Thoracic aorta (tissue), 2 donors: ENCODE results near the gene TNNI3. TPM values are rescaled to one million over a fixed set of nuclear protein-coding genes. Genes with fewer than 3 reads are reported as not detected.
A peak's percentile ranks its signal among the peaks of the same experiment; 100 is the strongest.

Experiments used
- ATAC-seq: fragments of 150-250 bp; one replicate; pipeline ENCODE4 v1.8.0; 2017; ENCODE audit warnings: low read depth; ENCODE audit not compliant: insufficient number of reproducible peaks, low FRiP score
- DNase-seq: peaks from one replicate; pipeline ENCODE4 v3.0.0-alpha.2; 2020; ENCODE audit warnings: low spot score
- H3K27ac ChIP-seq, 2 donors: fragments of 200-600 bp; sonication (generic); 1 replicate in 1 of 2; 2 replicates in 1 of 2; pipeline ENCODE4 v1.5.1; 2016; ENCODE audit warnings: mild to moderate bottlenecking in 2 of 2, moderate library complexity in 2 of 2
- H3K27me3 ChIP-seq: fragments of 200-600 bp; sonication (generic); replicated peaks from 2 replicates; pipeline ENCODE4 v1.6.0; 2016; ENCODE audit warnings: mild to moderate bottlenecking; ENCODE audit not compliant: insufficient read depth
- H3K36me3 ChIP-seq: fragments of 200-600 bp; sonication (generic); one replicate; pipeline ENCODE4 v1.5.1; 2016
- H3K4me1 ChIP-seq, 2 donors: fragments of 200-600 bp; sonication (generic); 1 replicate in 1 of 2; 2 replicates in 1 of 2; pipeline versions ENCODE4 v1.5.1 to v1.6.0; 2016; ENCODE audit warnings: low read depth in 2 of 2, mild to moderate bottlenecking in 1 of 2; ENCODE audit not compliant: control insufficient read depth in 1 of 2
- H3K4me3 ChIP-seq: fragments of 200-600 bp; sonication (generic); 2 replicates; pipeline ENCODE4 v1.5.1; 2016; ENCODE audit warnings: mild to moderate bottlenecking
- H3K9me3 ChIP-seq: fragments of 200-600 bp; sonication (generic); 2 replicates; pipeline ENCODE4 v1.5.1; 2016
- total RNA-seq, 2 donors: library from RNA; depleted of rRNA; stranded (reverse); fragments of >200 nt; gene quantifications; one replicate each; pipeline versions ENCODE4 v1.1.0 to v1.2.3, GENCODE V29; 2016
- TF ChIP-seq, protein P1 (sequence below): fragments of 200-600 bp; sonication (generic); IDR thresholded peaks from one replicate; pipeline ENCODE4 v1.5.1; 2019; ENCODE audit warnings: antibody characterized with exemption

Gene TNNI3
- total RNA-seq, 2 donors from 2014 or later, result not detected

DNA sequence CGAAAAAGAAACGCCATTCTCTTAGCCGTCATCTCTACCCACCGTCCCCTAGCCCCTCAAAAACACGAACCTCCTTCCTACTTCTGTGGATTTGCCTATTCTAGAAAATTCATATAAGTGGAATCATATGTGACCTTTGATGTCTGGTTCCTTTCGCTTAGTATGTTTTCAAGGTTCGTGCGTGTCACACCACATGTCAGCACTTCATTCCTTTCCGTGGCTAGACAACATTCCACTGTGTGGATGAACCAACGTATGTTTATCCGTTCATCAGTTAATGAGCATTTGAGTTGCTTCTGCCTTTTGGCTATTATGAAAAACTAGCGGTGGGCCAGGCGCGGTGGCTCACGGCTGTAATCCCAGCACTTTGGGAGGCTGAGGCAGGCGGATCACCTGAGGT is 26.1 kb downstream of the TNNI3 start:
- ATAC-seq (no peak), DNase-seq (no peak)
- Histone ChIP-seq H3K27me3 (no peaks in the 10 kb centered on the region), H3K36me3 (no peaks in the 10 kb centered on the region), H3K4me1 (no peaks in the 10 kb centered on the region), H3K4me3 (no peak overlapping the region), H3K27ac (no peak overlapping the region), H3K9me3 (no peaks in the 10 kb centered on the region)
- TF ChIP-seq, protein P1, sequence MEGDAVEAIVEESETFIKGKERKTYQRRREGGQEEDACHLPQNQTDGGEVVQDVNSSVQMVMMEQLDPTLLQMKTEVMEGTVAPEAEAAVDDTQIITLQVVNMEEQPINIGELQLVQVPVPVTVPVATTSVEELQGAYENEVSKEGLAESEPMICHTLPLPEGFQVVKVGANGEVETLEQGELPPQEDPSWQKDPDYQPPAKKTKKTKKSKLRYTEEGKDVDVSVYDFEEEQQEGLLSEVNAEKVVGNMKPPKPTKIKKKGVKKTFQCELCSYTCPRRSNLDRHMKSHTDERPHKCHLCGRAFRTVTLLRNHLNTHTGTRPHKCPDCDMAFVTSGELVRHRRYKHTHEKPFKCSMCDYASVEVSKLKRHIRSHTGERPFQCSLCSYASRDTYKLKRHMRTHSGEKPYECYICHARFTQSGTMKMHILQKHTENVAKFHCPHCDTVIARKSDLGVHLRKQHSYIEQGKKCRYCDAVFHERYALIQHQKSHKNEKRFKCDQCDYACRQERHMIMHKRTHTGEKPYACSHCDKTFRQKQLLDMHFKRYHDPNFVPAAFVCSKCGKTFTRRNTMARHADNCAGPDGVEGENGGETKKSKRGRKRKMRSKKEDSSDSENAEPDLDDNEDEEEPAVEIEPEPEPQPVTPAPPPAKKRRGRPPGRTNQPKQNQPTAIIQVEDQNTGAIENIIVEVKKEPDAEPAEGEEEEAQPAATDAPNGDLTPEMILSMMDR, result no peak

DNA sequence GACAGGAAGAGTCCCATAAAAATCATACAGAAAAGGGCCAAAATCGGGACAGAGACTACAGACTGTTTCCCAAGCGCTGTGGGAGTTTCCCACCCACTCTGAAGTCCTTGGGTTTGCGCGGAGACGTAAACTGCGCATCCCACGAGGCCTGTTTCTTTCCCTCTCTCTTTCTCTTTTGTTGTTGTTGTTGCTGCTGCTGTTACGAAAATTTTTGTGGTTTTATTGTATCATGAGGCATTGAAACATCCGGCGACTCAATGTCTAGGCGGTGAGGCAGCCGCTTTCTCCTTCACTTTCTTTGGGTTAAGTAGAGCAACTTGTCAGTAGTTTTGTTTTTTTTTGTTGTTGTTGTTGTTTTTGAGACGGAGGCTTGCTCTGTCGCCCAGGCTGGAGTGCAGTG is 38.5 kb downstream of the TNNI3 start:
- ATAC-seq (no peak), DNase-seq (no peak)
- Histone ChIP-seq H3K4me3 (no peak overlapping the region), H3K27ac (no peak overlapping the region), H3K36me3 (no peaks in the 10 kb centered on the region), H3K27me3 (no peaks in the 10 kb centered on the region), H3K9me3 (no peaks in the 10 kb centered on the region), H3K4me1 (peaks cover 16 to 29% of the 10 kb centered on the region in 2 donors)
- TF ChIP-seq, protein P1, result no peak

DNA sequence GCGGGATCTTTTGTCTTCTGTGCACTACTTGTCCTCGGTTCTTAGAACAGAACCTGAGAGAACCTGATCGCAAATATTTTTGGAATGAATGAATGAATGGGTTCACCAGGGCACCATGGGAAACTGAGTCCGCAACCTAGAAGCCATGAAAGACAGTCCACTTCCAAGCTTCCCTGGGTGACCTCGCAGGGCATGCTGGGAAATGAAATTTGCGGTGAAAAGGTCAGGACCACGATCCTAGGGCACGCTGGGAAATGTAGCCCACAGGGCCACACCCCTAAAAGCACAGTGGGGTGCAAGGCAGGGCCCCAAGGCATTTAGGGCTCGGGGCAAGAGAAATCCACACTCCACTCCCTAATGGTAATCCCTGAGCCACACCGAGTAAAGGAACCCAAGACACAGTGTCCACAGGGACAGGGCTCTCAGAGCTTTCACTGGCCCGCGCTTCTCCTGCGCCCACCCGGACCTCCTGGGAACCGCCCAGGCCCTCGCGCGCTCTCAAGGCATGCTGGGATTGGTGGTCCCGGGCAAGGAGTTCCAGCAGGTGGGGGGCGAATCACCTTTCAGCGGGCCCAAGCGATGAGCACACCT is 39.0 kb downstream of the TNNI3 start:
- TF ChIP-seq, protein P1, result no peak
- H3K27me3 ChIP-seq, result no peaks in the 10 kb centered on the region
- ATAC-seq (no peak), DNase-seq (no peak)
- H3K36me3 ChIP-seq, result no peaks in the 10 kb centered on the region
- peaks cover 19 to 34% of the 10 kb centered on the region in 2 donors for H3K4me1 ChIP-seq
- peak overlapping the region; percentile 83 for H3K4me3 ChIP-seq
- H3K9me3 ChIP-seq, result no peaks in the 10 kb centered on the region
- H3K27ac ChIP-seq, result peak overlapping the region; percentile 76 to 78

DNA sequence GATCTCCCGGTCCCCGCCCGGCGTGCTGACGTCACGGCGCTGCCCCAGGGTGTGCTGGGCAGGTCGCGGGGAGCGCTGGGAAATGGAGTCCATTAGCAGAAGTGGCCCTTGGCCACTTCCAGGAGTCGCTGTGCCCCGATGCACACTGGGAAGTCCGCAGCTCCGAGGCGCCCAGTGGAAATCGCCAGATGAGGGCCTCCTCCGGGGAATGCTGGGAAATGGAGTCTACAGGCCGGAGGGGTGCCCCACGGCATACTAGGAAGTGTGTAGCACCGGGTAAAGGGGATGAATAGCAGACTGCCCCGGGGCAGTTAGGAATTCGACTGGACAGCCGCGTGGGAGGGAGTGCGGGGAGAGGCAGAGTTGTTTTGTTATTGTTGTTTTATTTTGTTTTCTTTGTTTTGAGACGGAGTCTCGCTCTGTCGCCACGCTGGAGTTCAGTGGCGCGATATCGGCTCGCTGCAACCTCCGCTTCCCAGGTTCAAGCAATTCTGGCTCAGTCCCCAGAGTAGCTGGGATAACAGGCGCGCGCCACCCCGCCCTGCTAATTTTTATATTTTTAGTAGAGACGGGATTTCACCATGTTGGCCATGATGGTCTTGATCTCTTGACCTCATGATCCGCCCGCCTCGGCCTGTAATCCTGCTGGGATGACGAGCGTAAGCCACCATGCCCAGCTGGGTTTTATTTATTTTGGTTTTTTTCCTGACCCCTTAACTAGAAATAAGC is 39.7 kb downstream of the TNNI3 start:
- Histone ChIP-seq H3K4me3 (peak overlapping the region; percentile 83), H3K27ac (peak overlapping the region; percentile 76 to 78), H3K27me3 (no peaks in the 10 kb centered on the region), H3K4me1 (peaks cover 25 to 41% of the 10 kb centered on the region in 2 donors), H3K9me3 (no peaks in the 10 kb centered on the region), H3K36me3 (no peaks in the 10 kb centered on the region)
- TF ChIP-seq, protein P1, result no peak
- ATAC-seq, result peak; percentile 81
- DNase-seq, result peak; percentile 97

DNA sequence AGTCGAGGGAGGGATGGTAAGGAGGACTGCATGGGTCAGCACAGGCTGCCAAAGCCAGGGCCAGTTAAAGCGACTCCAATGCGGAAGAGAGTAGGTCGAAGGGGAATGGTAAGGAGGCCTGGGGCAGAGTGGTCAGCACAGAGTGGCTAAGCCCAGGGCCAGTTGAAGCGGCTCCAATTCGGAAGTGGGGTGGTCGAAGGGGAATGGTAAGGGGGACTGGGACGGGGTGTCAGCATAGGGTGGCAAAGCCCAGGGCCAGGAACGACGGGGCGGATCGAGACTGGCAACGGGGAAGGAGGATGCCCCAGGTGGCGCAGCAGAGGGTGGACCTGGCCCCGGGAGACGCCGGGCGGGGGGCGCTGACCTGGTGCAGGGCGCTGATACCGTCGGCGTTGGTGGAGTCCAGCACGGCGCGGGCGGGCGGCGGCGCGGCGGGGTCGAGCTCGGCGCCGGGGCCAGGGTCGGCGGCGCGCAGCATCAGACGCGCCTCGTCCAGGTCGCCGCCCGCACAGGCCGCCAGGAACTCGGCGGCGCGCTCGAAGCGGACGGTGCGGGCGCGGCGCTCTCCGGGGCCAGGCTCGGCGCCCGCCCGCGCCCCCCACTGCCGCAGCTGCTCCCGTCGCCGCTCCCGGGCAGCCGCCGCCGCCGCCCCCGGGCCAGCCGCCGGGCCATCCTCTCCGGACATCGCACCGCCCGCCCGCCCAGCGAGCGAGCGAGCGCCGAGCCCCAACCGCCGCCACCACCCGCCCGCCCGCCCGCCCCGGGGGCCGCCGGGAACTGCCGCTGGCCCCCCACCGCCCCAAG is 40.5 kb downstream of the TNNI3 start, which contains the start of gene PPP1R12C:
Gene PPP1R12C (minus strand): TSS at position 779 of the 804 bp plus-strand sequence. CDS start 94 bp downstream, at position 685.
- peaks cover 26 to 48% of the 10 kb centered on the region in 2 donors for H3K4me1 ChIP-seq
- DNase-seq (no peak), ATAC-seq (no peak)
- peak within 1 kb of the TSS; percentile 76 to 92 for H3K27ac ChIP-seq
- peak within 1 kb of the TSS; percentile 83 for H3K4me3 ChIP-seq
- no peaks in the 10 kb centered on the region for H3K9me3 ChIP-seq
- no peaks in the 10 kb centered on the region for H3K36me3 ChIP-seq
- TF ChIP-seq, protein P1, result no peak
- H3K27me3 ChIP-seq, result no peaks in the 10 kb centered on the region
